Uterus (tissue), 2 donors: ENCODE data around the gene VPS45.
A peak's percentile ranks its signal among the peaks of the same experiment; 100 is the strongest.

Experiments used
- CTCF ChIP-seq, 4 experiments: fragments of 200-600 bp in 2 of 4; fragments of 450-650 bp in 2 of 4; sonication (generic) in 2 of 4; IDR thresholded peaks; one replicate each; pipeline ENCODE4 v1.5.1; 2016 to 2019; ENCODE audit warnings: antibody characterized with exemption in 4 of 4, mild to moderate bottlenecking in 2 of 4, moderate library complexity in 1 of 4
- POLR2A ChIP-seq, 2 donors: fragments of 450-650 bp; IDR thresholded peaks; one replicate each; pipeline ENCODE4 v1.6.1; 2016; ENCODE audit warnings: antibody characterized with exemption in 2 of 2, mild to moderate bottlenecking in 1 of 2, moderate library complexity in 1 of 2

- peak in 1 of 4 experiments; percentile 31 for TF ChIP-seq CTCF (IDR thresholded peaks at IDR 0.05)
- peak; percentile 50 to 51 for TF ChIP-seq POLR2A (IDR thresholded peaks at IDR 0.05)
Observed at GRCh38 chr1:150067184-150068108, at the start of gene VPS45.
